ENCODE measurements around the gene KSR1. TPM values are rescaled to one million over a fixed set of nuclear protein-coding genes. Genes with fewer than 3 reads are reported as not detected.

The KSR1 gene
- total and polyA plus RNA-seq, 10 of the 15 experiments (the other 5 are each of a cell fraction or from before 2014, with no cell fraction given), result 0.97 to 66.6 (median 22.9) TPM

DNA sequence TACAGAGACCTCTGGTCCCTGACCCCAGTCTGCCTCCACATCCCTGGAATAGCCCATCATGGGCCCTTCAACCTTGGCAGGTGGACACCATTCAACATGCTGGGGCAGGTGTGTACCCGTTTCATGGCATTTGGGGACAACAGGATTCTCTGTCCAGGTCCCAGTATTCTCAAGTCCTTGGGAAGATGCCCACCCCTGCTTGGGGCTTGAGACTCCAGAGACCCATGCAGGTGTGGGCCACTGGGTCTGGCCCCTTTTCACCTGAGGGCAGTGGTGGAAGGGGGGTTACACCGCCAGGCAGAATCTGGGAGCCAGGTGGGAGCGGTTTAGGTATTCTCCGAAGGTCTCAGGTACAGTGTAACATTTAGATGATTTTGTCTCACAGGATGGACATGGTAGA is 37.1 kb upstream of the KSR1 start:
- ChIA-PET SMC1A (ENCODE audit: uncharacterized antibody, unreplicated experiment) (no interaction called here), CTCF (no interaction called here), RAD21 (ENCODE audit: unreplicated experiment) (no interaction called here), POLR2A (no interaction called here)
- H3K79me2 ChIP-seq (ENCODE audit: control insufficient read depth, insufficient read depth, low read length), result no peaks in the 10 kb centered on the region
- no peak overlapping the region for H3K4me3 ChIP-seq
- H2AFZ ChIP-seq (ENCODE audit: control insufficient read depth, low read depth, low read length), result no peak overlapping the region
- no peaks in the 10 kb centered on the region for H4K20me1 ChIP-seq (ENCODE audit: control insufficient read depth, insufficient read depth)
- intact Hi-C loops (cut with micrococcal nuclease; ENCODE audit: unreplicated experiment) (no loop called here), in situ Hi-C loops (cut with MboI) (loop anchor here (10.0 kb wide), 1 partner anchor 184 kb away; no protein-coding TSS in a partner anchor)
- DNase-seq (ENCODE audit: low read depth, low spot score) (no peak), FAIRE-seq (no peak), ATAC-seq (no peak)
- no peak for TF ChIP-seq FOXK2 (IDR thresholded peaks at IDR 0.05)
- no peak for TF ChIP-seq BHLHE40 (IDR thresholded peaks at IDR 0.05; ENCODE audit: borderline replicate concordance in 1 of 2, low read depth in 2 of 2, low read length in 1 of 2)
- no peak for TF ChIP-seq RELB (IDR thresholded peaks at IDR 0.05; ENCODE audit: low read depth)
- no peak for TF ChIP-seq ASH2L (IDR thresholded peaks at IDR 0.05; ENCODE audit: borderline replicate concordance, low read depth)
- no peak for TF ChIP-seq CREM (IDR thresholded peaks at IDR 0.05; ENCODE audit: low read depth)
- no peak for TF ChIP-seq EP300 (IDR thresholded peaks at IDR 0.05; ENCODE audit: borderline replicate concordance in 1 of 2, control insufficient read depth in 1 of 2, low read depth in 2 of 2, low read length in 2 of 2)
- no peak for TF ChIP-seq SMC3 (IDR thresholded peaks at IDR 0.05; ENCODE audit: borderline replicate concordance, low read length)
- TF ChIP-seq CBFB (IDR thresholded peaks at IDR 0.05; ENCODE audit: low read depth), result no peak
- no peak for TF ChIP-seq POLR2AphosphoS5 (IDR thresholded peaks at IDR 0.05; ENCODE audit: low read length)
- TF ChIP-seq YBX1 (IDR thresholded peaks at IDR 0.05), result no peak
- TF ChIP-seq, protein P1, sequence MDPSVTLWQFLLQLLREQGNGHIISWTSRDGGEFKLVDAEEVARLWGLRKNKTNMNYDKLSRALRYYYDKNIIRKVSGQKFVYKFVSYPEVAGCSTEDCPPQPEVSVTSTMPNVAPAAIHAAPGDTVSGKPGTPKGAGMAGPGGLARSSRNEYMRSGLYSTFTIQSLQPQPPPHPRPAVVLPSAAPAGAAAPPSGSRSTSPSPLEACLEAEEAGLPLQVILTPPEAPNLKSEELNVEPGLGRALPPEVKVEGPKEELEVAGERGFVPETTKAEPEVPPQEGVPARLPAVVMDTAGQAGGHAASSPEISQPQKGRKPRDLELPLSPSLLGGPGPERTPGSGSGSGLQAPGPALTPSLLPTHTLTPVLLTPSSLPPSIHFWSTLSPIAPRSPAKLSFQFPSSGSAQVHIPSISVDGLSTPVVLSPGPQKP (IDR thresholded peaks at IDR 0.05; ENCODE audit: low read depth, low read length), result no peak
- no peaks in the 10 kb centered on the region; a peak in 1 of 4 replicates for H3K27me3 ChIP-seq (replicated peaks in 1 of 2; ENCODE audit: control insufficient read depth in 2 of 2, insufficient read depth in 2 of 2, low read length in 1 of 2)
- no peaks in the 10 kb centered on the region; the same call in 2 of the 3 replicates for H3K9me3 ChIP-seq (replicated peaks; ENCODE audit: control insufficient read depth, insufficient read depth, low read length)
- BruUV-seq (replicated peaks), result no TSS peak
- H3K27ac ChIP-seq (ENCODE audit: control insufficient read depth, insufficient read depth), result no peak overlapping the region
- H3K36me3 ChIP-seq (ENCODE audit: control insufficient read depth in 2 of 2, insufficient read depth in 2 of 2, low read length in 1 of 2), result no peaks in the 10 kb centered on the region
- no peak overlapping the region for H3K9ac ChIP-seq (ENCODE audit: control insufficient read depth, insufficient read depth, low read length)
- H3K4me1 ChIP-seq (ENCODE audit: control insufficient read depth, insufficient read depth, low read length), result peaks cover 7% of the 10 kb centered on the region
- H3K4me2 ChIP-seq (ENCODE audit: control insufficient read depth, insufficient read depth), result no peak overlapping the region
- WGBS (ENCODE audit: insufficient coverage, insufficient replicate concordance, low lambda C conversion rate, missing lambda C conversion rate), result 61% methylated on average over 4 of the region's 4 CpGs

All from GM12878 (cell line).